Measurements from ENCODE around the gene CASZ1. TPM values are rescaled to one million over a fixed set of nuclear protein-coding genes. Genes with fewer than 3 reads are reported as not detected.

Gene CASZ1
- total and polyA plus RNA-seq, 2 donors from 2014 or later, result 10.1 to 33.0 TPM

- intact Hi-C loops (cut with DNase I), result no loop called here
- no peak overlapping the region for H3K4me3 ChIP-seq (ENCODE audit: low read length in 3 of 3)
- no peaks in the 10 kb centered on the region for H3K9me3 ChIP-seq (ENCODE audit: control insufficient read depth in 2 of 3, insufficient read depth in 1 of 3, low read length in 3 of 3)
- H3K9ac ChIP-seq (ENCODE audit: low read length in 3 of 3), result no peak overlapping the region
- H3K27ac ChIP-seq (ENCODE audit: low read depth in 2 of 2, low read length in 2 of 2), result no peak overlapping the region
- H3K36me3 ChIP-seq (ENCODE audit: control insufficient read depth in 2 of 3, insufficient read depth in 3 of 3, low read length in 3 of 3), result no peaks in the 10 kb centered on the region
- TF ChIP-seq, protein P1, sequence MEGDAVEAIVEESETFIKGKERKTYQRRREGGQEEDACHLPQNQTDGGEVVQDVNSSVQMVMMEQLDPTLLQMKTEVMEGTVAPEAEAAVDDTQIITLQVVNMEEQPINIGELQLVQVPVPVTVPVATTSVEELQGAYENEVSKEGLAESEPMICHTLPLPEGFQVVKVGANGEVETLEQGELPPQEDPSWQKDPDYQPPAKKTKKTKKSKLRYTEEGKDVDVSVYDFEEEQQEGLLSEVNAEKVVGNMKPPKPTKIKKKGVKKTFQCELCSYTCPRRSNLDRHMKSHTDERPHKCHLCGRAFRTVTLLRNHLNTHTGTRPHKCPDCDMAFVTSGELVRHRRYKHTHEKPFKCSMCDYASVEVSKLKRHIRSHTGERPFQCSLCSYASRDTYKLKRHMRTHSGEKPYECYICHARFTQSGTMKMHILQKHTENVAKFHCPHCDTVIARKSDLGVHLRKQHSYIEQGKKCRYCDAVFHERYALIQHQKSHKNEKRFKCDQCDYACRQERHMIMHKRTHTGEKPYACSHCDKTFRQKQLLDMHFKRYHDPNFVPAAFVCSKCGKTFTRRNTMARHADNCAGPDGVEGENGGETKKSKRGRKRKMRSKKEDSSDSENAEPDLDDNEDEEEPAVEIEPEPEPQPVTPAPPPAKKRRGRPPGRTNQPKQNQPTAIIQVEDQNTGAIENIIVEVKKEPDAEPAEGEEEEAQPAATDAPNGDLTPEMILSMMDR (IDR thresholded peaks at IDR 0.05; ENCODE audit: borderline replicate concordance, extremely low read depth, insufficient read depth), result no peak
- FAIRE-seq (no peak), DNase-seq (no peak)
- no peaks in the 10 kb centered on the region for H3K4me1 ChIP-seq (ENCODE audit: control insufficient read depth in 2 of 3, insufficient read depth in 2 of 3, low read depth in 1 of 3, low read length in 3 of 3)
- peaks cover 3% of the 10 kb centered on the region for H3K27me3 ChIP-seq (ENCODE audit: control insufficient read depth, insufficient read depth, low read length)
These were observed 37.4 kb upstream of the CASZ1 start for GRCh38 chr1:10833630-10834557.

- no peak overlapping the region for H3K9ac ChIP-seq (ENCODE audit: low read length in 3 of 3)
- H3K27ac ChIP-seq (ENCODE audit: low read depth in 2 of 2, low read length in 2 of 2), result no peak overlapping the region
- H3K4me3 ChIP-seq (ENCODE audit: low read length in 3 of 3), result no peak overlapping the region
- DNase-seq, result no peak
- TF ChIP-seq, protein P1 (IDR thresholded peaks at IDR 0.05; ENCODE audit: borderline replicate concordance, extremely low read depth, insufficient read depth), result no peak
- peaks cover 7% of the 10 kb centered on the region for H3K27me3 ChIP-seq (ENCODE audit: control insufficient read depth, insufficient read depth, low read length)
- no peaks in the 10 kb centered on the region for H3K36me3 ChIP-seq (ENCODE audit: control insufficient read depth in 2 of 3, insufficient read depth in 3 of 3, low read length in 3 of 3)
- H3K9me3 ChIP-seq (ENCODE audit: control insufficient read depth in 2 of 3, insufficient read depth in 1 of 3, low read length in 3 of 3), result no peaks in the 10 kb centered on the region
- H3K4me1 ChIP-seq (ENCODE audit: control insufficient read depth in 2 of 3, insufficient read depth in 2 of 3, low read depth in 1 of 3, low read length in 3 of 3), result no peaks in the 10 kb centered on the region
- no peak for FAIRE-seq
- intact Hi-C loops (cut with DNase I), result no loop called here
These were observed 36.3 kb upstream of the CASZ1 start for GRCh38 chr1:10832703-10833102.

- no peak overlapping the region for H3K4me3 ChIP-seq (ENCODE audit: low read length in 3 of 3)
- intact Hi-C loops (cut with DNase I), result no loop called here
- no peaks in the 10 kb centered on the region for H3K4me1 ChIP-seq (ENCODE audit: control insufficient read depth in 2 of 3, insufficient read depth in 2 of 3, low read depth in 1 of 3, low read length in 3 of 3)
- H3K27ac ChIP-seq (ENCODE audit: low read depth in 2 of 2, low read length in 2 of 2), result no peak overlapping the region
- no peaks in the 10 kb centered on the region for H3K36me3 ChIP-seq (ENCODE audit: control insufficient read depth in 2 of 3, insufficient read depth in 3 of 3, low read length in 3 of 3)
- FAIRE-seq, result no peak
- peaks cover 13% of the 10 kb centered on the region for H3K27me3 ChIP-seq (ENCODE audit: control insufficient read depth, insufficient read depth, low read length)
- TF ChIP-seq, protein P1 (IDR thresholded peaks at IDR 0.05; ENCODE audit: borderline replicate concordance, extremely low read depth, insufficient read depth), result no peak
- H3K9me3 ChIP-seq (ENCODE audit: control insufficient read depth in 2 of 3, insufficient read depth in 1 of 3, low read length in 3 of 3), result no peaks in the 10 kb centered on the region
- H3K9ac ChIP-seq (ENCODE audit: low read length in 3 of 3), result no peak overlapping the region
- no peak for DNase-seq
These were observed 34.7 kb upstream of the CASZ1 start for GRCh38 chr1:10830961-10831668.
